Fibroblast of pulmonary artery (primary cell): ENCODE measurements around the gene HORMAD1.
"Not testable (repeated sequence)": the region's sequence is repeated elsewhere in the genome, so short reads cannot be mapped to it uniquely, and the experiment has no call there.

Experiments
- DNase-seq: peaks from one replicate; pipeline ENCODE4 v3.0.0-alpha.2; 2010; ENCODE audit warnings: low read depth
- H3K4me3 ChIP-seq: replicated peaks from 2 replicates; pipeline ENCODE4 v1.5.1; 2011; ENCODE audit warnings: low read depth, mild to moderate bottlenecking, control low read depth, low read length, moderate library complexity
- TF ChIP-seq, protein P1 (sequence below): IDR thresholded peaks from 2 replicates; pipeline ENCODE4 v1.5.1; 2011; ENCODE audit warnings: mild to moderate bottlenecking, control low read depth, low read length, inconsistent platforms; ENCODE audit errors: missing control alignments

HORMAD1 gene

DNA sequence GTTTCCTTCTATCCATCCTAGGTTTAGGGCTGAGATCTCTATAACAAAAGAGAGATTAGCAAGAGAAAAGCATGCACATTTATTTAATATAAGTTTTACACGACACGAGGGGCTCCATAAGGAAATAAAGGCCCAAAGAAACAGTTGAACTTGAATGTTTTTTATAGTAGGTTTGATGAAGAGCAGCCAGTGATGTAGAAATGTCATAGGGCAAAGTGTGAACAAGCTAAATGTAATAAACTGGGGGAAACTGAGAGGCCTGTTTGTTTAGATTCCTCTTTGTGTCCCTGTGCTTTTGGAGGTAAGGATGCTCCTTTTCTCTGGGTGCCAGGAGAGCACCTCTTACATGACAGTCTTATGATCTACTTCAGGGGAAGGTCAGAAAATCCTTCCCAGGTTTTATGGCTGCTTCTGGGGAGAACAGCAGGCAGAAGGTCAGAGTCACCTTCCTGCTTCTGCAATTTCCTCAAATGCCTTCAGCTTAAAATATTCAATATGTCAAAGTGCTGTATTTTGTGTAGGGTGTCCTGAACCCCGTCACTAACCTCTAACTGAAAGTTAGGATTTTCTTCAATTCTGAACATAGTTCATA, 9.5 kb upstream of the HORMAD1 start:
- TF ChIP-seq, protein P1, sequence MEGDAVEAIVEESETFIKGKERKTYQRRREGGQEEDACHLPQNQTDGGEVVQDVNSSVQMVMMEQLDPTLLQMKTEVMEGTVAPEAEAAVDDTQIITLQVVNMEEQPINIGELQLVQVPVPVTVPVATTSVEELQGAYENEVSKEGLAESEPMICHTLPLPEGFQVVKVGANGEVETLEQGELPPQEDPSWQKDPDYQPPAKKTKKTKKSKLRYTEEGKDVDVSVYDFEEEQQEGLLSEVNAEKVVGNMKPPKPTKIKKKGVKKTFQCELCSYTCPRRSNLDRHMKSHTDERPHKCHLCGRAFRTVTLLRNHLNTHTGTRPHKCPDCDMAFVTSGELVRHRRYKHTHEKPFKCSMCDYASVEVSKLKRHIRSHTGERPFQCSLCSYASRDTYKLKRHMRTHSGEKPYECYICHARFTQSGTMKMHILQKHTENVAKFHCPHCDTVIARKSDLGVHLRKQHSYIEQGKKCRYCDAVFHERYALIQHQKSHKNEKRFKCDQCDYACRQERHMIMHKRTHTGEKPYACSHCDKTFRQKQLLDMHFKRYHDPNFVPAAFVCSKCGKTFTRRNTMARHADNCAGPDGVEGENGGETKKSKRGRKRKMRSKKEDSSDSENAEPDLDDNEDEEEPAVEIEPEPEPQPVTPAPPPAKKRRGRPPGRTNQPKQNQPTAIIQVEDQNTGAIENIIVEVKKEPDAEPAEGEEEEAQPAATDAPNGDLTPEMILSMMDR, result no peak
- no peak overlapping the region for H3K4me3 ChIP-seq
- DNase-seq, result no peak

DNA sequence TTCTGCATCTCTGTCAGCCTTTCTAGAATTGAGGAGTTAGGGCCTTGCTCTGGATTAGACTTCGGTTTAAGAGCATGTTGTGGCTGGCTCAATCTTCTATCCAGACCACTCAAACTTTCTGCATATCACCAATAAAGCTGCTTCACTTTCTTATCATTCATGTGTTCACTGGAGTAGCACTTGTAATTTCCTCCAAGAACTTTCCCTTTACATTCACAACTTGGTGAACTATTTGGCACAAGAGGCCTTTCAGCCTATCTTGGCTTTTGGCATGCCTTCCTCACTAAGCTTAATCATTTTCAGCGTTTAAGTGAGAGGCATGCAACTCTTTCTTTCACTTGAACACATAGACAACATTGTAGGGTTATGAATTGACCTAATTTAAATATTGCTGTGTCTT, 3.6 kb upstream of the HORMAD1 start:
- H3K4me3 ChIP-seq, result no peak overlapping the region
- TF ChIP-seq, protein P1, result no peak
- no peak for DNase-seq

DNA sequence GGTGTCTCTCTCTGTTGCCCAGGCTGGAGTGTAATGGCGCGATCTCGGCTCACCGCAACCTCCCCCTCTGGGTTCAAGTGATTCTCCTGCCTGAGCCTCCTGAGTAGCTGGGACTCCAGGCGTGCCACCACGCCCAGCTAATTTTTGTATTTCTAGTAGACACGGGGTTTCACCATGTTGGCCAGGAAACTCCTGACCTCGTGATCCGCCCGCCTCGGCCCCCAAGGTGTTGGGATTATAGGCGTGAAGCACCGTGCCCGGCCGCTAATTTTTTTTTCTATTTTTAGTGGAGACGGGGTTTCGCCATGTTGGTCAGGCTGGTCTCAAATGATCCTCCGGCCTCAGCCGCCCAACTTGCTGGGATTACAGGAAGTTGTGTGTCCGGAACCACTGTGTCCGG, 597 bp downstream of the HORMAD1 start:
- TF ChIP-seq, protein P1, result no peak
- DNase-seq, result no peak
- no peak overlapping the region for H3K4me3 ChIP-seq

DNA sequence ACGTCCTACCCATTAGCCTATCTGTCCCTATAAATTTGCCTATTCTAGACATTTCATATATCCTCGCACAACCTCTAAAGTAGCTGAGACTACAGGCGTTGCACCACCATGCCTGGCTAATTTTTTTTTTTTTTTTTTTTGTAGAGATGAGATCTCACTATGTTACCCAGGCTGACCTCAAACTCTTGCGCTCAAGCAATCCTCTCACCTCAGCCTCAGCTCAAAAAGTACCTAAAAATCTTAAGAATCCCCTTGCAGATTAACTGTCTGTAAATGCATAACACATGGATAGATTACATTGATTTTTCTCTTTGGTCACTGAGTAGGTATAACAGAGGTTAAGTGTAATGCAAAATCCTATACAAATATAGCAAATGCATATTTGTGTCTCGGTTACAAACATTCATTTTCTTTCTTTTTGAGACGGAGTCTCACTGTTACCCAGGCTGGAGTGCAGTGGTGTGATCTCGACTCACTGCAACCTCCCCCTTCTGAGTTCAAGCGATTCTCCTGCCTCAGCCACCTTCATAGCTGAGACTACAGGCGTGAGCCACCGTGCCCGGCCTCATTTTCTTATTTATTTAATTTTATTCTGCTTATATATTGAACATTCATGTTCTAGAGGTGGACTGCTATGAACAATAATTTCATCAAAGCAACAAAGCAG, 2.3 kb downstream of the HORMAD1 start:
- DNase-seq, result no peak
- TF ChIP-seq, protein P1, result no peak
- H3K4me3 ChIP-seq, result no peak overlapping the region

DNA sequence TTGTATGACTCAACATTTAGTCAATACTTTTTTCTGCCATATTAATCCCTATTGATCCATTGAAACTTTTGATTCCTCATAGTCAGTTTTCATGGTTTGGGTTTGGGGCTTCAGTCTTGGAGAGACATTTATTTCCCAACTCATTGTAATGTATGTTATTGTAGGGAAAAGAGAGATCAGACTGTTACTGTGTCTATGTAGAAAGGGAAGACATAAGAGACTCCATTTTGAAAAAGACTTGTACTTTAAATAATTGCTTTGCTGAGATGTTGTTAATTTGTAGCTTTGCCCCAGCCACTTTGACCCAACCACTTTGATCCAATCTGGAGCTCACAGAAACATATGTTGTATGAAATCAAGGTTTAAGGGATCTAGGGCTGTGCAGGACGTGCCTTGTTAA, 11.7 kb downstream of the HORMAD1 start:
- H3K4me3 ChIP-seq, DNase-seq: not testable (repeated sequence)

DNA sequence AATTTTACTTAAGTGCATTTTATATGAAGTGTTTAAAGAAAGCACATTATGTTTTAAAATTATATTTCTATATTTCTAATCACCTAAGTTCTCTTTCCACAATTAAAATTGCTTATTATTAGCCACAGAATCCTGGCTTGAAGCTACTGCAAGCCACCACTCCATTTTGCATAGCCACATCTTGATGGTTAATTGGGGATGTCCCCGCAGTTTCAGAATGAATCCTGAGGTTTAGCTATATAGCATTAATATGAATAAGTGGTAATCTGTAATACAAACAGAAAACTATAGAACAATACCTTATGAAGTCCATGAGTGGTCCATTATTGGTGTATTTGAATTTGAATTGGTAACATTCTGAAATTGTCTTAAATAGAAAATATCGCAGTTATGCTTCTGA, 12.1 kb downstream of the HORMAD1 start:
- DNase-seq, result no peak
- TF ChIP-seq, protein P1, result no peak

DNA sequence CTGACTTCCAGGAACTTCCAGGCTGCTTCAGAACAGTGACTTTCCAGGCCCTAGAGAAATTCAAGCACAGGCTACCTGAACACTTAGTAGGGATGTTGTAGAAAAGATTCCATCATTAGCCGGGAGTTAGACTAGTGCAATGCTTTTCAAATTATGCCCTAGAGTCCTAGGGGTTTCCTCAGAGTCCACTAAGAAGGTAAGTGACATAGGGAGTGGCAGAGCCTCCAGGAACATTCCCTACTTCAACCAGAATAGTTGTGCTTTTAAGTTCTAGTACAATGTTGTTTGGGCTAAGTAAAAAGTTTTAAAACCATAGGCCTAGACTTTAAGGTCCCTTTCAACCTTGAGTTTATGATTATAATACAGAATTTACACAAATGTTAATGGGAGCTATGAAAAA, 14.6 kb downstream of the HORMAD1 start:
- H3K4me3 ChIP-seq, result no peak overlapping the region
- DNase-seq, result no peak
- TF ChIP-seq, protein P1, result no peak

More for the DNA sequence above, 12.1 kb downstream of the HORMAD1 start:
- no peak overlapping the region for H3K4me3 ChIP-seq
